Superior temporal gyrus (tissue), 1 donor: ENCODE data around the gene TGFB3.
"Not testable (repeated sequence)": the region's sequence is repeated elsewhere in the genome, so short reads cannot be mapped to it uniquely, and the experiment has no call there.

ENCODE experiments used
- DNase-seq: peaks from one replicate; pipeline ENCODE4 v3.0.0-alpha.2; 2016; ENCODE audit errors: extremely low spot score

Gene TGFB3

DNA sequence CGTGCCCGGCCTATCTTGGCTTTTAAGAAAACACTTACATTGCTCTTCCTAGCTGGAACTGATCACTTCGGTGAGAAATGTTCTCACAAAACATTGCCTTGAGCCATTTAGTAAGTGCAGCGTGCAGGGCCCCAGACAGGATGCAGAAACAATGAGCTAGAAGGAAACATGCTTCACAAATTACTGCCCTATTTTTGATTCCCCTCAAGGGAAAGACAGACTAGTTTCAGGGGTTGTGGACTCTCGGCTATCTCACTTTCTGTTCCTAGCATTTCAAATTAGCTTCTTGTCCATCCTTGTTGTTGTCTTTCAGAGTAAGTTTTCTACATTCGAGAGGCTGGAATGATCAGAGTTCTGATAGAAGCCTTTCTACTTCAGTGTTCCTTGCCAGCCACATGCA, 21.6 kb downstream of the TGFB3 start:
- no peak for DNase-seq

DNA sequence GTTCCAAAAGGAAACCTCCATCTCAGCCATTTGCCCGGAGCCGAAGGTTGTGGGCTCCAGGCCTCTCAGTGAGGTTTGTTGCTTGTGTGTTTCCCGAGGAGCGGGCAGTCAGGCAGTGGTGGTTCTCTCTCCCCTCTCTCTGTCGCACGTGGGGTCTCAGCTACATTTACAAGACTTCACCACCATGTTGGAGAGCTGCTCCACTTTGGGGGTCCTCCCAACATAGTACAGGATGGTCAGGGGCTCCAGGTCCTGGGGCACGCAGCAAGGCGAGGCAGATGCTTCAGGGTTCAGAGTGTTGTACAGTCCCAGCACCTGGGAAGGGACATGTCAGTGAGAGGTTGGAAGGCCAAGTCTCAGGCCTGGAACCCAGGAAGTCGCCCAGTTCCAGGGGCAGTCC, 22.8 kb downstream of the TGFB3 start:
- no peak for DNase-seq

DNA sequence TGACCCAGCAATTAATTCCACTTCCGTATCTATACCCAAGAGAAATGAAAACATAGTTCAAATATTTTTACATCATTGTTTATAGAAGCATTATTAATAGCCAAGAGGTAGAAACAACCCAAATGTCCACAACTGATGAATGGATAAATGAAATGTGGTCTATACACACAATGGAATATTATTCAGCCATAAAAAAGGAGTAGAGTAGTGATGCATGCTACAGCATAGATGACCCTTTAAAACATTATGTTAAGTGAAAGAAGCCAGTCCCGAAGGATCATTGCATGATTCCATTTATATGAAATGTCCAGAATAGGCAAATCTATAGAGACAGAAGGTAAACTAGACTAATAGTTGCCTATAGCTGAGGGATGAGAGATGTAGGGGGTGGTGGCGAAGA, 29.3 kb downstream of the TGFB3 start:
- DNase-seq, result no peak

DNA sequence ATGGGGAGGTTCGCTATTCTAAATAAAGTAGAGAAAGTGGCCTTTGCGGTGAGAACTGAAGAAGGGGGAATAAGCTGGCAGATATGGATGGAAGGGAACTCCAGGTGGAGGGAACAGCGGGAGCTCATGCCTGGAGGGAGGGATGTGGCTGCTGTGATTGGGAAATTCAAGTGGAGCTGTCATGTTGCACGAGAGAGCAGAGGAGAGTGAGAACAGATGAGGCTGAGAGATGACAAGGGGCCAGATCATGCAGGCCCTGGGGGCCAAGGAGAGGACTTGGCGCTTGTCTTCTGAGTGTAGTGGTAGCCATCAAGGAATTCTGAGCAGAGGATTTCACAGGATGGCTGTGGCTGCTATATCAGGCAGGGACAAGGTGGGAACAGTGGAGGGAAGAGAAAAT, 35.0 kb downstream of the TGFB3 start:
- no peak for DNase-seq

DNA sequence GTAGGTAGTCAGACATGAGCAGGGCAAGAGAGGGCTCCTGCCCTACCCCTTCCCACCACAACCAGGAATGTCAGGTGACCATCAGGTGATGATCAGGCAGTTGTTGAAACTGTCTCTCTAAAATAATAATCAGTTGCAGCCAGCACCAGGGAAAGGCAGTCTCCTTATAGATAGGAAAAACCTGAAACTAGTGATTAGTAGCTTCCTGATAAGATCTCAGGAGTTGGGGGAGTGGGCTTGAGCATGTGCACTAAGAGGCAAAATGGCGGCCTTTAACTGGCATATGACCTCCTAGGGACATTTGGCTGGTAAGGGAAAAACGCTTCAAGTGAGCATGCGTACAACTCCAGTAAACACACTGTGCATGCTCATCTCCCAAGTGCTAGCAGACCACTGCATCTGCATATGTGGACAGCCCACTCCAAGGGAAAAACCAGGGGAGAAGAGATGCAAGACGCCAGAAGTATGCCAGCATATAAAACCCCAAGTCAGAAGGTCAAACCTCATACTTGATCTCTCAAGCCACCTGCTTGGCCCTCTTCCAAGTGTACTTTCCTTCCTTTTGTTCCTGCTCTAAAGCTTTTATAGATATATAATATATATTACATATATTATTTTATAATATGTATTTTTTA, 37.1 kb downstream of the TGFB3 start:
- DNase-seq, result no peak

DNA sequence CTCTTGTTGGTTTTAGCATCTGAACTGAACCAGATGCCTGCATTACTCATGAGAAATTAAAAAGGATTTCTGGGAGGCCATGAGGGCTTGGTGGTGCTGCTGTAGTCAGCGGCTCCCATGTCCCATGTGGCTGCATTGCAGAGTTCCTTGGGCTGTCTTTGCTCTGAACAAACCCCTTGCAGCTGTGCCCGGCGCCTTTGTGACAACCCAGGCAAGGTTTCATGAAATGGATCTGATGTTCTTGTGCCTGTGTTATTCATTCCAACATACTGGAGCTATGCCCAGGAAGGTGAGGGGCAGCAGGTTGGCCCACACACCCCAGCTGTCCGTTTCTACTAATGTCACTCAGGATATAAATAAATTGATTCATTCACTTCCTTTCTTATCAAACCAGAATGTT, 40.8 kb downstream of the TGFB3 start:
- DNase-seq, result no peak

DNA sequence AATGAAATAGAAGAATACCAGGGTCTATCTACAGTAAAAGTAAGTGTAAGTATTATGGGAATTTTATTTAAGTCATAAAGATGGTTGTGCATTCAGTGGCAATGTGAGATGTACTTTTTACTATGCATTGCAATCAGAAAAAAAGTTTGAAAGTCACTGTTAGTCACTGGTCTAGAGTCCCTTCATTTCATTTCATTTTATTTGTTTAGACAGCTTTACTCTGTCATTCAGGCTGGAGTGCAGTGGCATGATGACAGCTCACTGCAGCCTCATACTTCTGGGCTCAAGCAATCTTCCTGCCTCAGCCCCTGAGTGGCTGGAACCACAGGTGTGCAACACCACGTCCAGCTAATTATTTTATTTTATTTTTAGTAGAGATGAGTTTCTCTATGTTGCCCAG, 42.6 kb downstream of the TGFB3 start:
- DNase-seq, result no peak

DNA sequence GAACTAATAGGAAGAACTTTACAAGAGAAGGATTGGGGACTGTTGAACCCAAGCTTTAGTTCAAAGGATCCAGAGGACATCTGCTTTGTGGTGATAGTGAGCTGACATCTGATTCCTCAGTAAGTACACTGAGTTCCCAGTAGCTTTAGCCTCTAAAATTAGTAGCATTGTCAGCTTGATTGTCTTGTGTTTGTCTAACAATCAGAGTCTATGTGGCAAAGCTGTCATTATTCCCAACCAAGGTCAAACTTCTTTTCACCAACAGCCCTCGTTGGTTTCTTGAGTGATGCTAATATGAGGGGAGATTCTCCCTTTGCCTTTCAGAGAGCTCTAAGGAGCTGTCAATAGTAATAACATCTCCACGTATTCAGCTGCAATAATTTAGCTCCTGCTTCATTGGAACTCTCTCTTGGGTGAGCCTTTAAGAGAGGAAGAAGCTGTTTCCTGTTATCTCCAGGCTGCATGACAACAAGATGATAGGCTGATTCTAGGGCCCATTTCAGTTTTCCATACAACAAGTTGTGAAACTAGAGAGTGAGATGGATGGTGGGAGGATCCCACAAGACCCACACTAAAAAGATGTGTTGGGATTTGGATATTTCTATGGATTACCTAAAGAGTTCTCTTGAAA, 46.7 kb downstream of the TGFB3 start:
- DNase-seq, result peak; percentile 93

- DNase-seq, result no peak
Observed at GRCh38 chr14:75933712-75934296, 48.0 kb downstream of the TGFB3 start.

DNA sequence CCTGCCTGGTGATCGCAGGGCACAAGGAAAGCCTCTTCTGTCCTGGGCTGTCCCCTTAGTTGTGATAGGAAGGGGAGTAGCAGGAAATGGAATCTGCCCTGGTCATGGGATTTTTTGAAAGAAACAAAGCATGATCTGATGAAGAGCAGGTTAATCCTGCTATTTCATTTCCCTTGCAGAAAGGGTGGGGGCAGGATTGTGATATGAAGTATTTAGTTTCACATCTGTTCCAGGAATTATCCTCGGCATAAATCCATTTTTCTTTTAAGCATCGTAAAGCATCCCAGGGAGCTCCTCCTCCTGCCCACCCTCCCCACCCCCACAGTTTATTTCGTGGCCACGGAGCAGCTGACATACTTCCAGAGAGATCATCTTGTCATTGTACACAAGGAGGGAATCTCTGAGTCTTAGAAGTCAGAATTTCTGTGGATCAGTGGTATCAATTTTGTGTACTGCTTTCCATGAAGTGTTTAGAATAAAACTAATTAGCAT, 53.1 kb downstream of the TGFB3 start:
- DNase-seq, result peak; percentile 68

DNA sequence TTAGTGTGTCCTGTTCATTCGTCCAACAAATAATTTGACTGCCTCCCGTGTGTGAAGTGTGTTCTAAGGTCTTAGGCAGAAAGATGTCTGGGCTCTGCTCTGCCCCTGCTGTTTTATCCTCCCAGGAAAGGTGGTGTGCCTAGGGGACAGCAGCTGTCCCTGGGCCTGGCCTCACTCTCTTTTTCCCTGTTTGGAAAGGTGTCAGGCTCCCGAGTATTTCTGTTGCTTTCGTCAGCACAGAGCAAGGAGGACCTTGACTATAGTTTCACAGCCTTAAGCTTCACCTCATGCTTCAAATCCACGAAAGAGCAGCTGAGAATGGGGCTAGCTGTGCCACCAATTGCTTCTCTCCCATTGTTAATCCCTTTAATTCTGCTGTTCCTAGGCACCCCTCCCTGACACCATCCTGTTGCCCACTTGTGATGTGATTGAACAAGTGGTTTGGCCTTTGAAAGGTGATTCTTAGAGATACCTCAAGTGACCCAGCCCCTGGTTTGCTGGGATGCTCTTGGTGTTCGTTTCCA, 54.2 kb downstream of the TGFB3 start:
- peak; percentile 38 for DNase-seq

- DNase-seq, result no peak
Observed at GRCh38 chr14:75926431-75927115, 55.2 kb downstream of the TGFB3 start.

- DNase-seq, result not testable (repeated sequence)
Observed at GRCh38 chr14:75925141-75925840, 56.5 kb downstream of the TGFB3 start.

- DNase-seq, result not testable (repeated sequence)
Observed at GRCh38 chr14:75920421-75920820, 61.4 kb downstream of the TGFB3 start.

GRCh38 chr14:75917946-75918335, 63.9 kb downstream of the TGFB3 start:
- DNase-seq, result no peak

DNA sequence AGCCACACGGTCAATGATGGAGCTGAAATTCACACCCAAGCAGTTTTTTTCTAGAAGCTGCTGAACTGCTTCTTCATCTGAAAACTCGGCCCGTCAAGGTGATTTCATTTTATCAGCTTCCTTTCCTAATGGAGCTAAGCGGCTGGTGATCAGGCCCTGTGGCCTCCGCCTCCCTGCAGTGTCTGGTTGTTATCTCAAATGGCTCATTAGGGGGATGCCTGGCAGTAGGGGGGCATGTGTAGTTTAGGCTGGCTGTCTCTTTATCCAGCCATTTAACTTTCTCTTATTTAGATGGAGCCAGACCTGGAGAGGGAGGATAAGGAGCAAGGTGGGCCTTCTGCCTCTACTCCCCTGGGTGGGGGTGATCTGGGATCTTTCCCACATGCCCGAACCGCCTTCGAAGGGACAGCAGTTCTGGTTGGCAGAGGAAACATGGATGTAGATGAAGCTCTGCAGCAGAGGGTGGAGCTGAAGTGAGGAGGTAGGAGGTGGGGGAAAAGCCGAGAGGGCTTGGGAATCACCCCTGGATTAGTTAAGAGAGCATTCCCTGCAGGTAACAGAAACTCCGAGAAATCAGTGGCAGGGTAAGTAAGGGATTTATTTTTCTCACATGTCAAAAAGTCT, 64.4 kb downstream of the TGFB3 start:
- no peak for DNase-seq

DNA sequence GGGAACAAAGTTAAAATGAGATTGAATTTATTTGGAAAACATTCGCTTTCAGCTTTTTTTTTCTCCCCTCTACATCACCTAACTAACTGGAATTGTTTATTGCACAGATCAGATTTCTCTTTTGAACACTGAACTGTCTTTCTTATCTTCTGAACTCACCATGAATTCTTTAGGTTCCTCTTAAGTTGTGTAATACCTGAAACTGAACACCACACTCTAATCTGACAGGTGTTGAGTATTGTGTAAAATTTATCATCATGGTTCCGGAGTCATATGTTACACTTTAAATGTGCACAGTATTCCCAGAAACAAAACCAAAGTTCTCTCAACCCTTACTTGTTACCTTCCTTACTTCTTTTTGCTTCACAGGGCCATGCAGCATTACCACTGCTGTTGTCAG, 66.8 kb downstream of the TGFB3 start:
- no peak for DNase-seq

DNA sequence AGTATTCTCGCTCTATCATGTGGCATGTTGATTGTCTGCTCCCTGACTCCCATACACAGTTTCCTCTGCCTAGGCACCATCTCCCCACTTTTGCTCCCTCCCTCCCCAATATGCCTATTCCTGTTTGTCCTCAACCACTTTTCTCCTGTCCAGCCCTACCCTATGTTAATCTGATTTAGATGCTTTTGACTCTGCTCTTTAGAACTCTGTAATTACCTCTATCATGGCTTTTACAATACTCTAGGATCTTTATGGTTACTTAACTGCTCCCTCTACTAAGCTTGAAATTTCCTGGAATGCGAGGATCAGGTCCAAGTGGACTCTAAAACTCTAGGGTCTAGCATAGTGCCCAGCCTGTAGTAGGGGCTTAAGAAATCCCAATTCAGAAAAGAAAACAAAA, 68.6 kb downstream of the TGFB3 start:
- no peak for DNase-seq

GRCh38 chr14:75911883-75912282, 69.9 kb downstream of the TGFB3 start:
- DNase-seq, result peak; percentile 85

DNA sequence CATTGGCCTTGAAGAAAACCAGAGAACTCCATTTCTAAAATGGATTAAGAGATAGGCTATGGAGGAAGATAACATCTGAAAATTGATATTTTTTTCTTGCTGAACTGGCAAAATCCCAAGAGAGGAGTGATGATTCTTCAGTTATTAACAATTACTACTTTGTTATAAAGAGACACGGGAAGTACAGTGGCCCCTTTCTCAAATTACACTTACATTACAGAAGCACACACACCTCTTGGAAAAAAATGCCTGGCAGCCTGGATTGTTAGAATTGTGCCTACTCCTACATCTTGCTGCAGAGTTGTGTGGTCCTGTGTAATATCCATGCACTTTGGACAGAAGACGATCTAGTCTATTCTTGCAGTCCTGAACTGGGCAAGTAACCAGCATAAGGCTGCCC, 71.7 kb downstream of the TGFB3 start:
- no peak for DNase-seq

GRCh38 chr14:75909630-75910029, 72.2 kb downstream of the TGFB3 start:
- no peak for DNase-seq
